ENCODE data around the gene SRCAP.
"Not testable (repeated sequence)": the region's sequence is repeated elsewhere in the genome, so short reads cannot be mapped to it uniquely, and the experiment has no call there.

The SRCAP gene

GRCh38 chr16:30691907-30692306 is 7.1 kb upstream of the SRCAP start:
- H3K4me3 ChIP-seq (ENCODE audit: low read depth, low read length): no peak overlapping the region
- no peak for TF ChIP-seq CTCF (IDR thresholded peaks at IDR 0.05; ENCODE audit: insufficient read depth, low read depth, low read length, missing control alignments)
- DNase-seq (ENCODE audit: low read depth): no peak

GRCh38 chr16:30692396-30693064 is 6.4 kb upstream of the SRCAP start:
- TF ChIP-seq CTCF (IDR thresholded peaks at IDR 0.05; ENCODE audit: insufficient read depth, low read depth, low read length, missing control alignments): no peak
- DNase-seq (ENCODE audit: low read depth): no peak
- H3K4me3 ChIP-seq (ENCODE audit: low read depth, low read length): no peak overlapping the region

GRCh38 chr16:30694926-30695693 is 3.9 kb upstream of the SRCAP start:
- no peak for TF ChIP-seq CTCF (IDR thresholded peaks at IDR 0.05; ENCODE audit: insufficient read depth, low read depth, low read length, missing control alignments)
- H3K4me3 ChIP-seq (ENCODE audit: low read depth, low read length): no peak overlapping the region
- no peak for DNase-seq (ENCODE audit: low read depth)

- DNase-seq (ENCODE audit: low read depth): not testable (repeated sequence)
These were observed 2.3 kb upstream of the SRCAP start for GRCh38 chr16:30696646-30697045.

GRCh38 chr16:30697264-30698138 is 1.5 kb upstream of the SRCAP start:
- no peak for DNase-seq (ENCODE audit: low read depth)
- no peak for TF ChIP-seq CTCF (IDR thresholded peaks at IDR 0.05; ENCODE audit: insufficient read depth, low read depth, low read length, missing control alignments)
- H3K4me3 ChIP-seq (ENCODE audit: low read depth, low read length): peak overlapping the region; percentile 67

More at GRCh38 chr16:30696646-30697045, 2.3 kb upstream of the SRCAP start:
- not testable (repeated sequence) for H3K4me3 ChIP-seq (ENCODE audit: low read depth, low read length)

GRCh38 chr16:30698139-30698815 is 694 bp upstream of the SRCAP start:
- H3K4me3 ChIP-seq (ENCODE audit: low read depth, low read length): peak overlapping the region; percentile 60
- peak; percentile 99 for DNase-seq (ENCODE audit: low read depth)
- TF ChIP-seq CTCF (IDR thresholded peaks at IDR 0.05; ENCODE audit: insufficient read depth, low read depth, low read length, missing control alignments): no peak
